HL-60/S4 (cell line): ENCODE data around the gene ATG16L1.

ENCODE experiments used
- in situ Hi-C: fragments of 300-500 bp; cut with MboI; formaldehyde crosslinking; loops from 2 replicates; pipeline ENCODE4 v1.14.3; 2022; ENCODE audit warnings: low sequenced_read_pairs

ATG16L1 gene

DNA sequence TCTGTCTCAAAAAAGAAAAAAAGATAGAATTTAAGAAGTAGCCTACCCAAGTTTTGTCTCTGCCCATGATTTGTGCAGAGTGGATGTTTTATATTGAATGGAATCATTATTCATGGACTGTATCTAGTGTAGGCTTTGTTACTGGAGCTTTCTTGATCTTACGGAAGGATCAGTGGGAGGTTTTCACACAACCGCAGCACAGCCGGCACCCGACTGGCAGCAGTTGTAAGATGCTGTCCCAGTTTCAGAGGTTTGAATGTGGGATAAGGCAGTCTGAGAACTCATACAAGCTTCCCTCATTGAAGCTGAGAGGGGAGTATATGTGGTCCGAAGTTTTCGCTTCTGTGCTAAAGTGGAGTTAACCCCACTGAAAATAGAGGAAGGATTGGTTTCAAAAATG is 36.4 kb downstream of the ATG16L1 start:
- in situ Hi-C loops, result no loop called here

GRCh38 chr2:233288663-233289062 is 37.2 kb downstream of the ATG16L1 start:
- in situ Hi-C loops, result no loop called here

DNA sequence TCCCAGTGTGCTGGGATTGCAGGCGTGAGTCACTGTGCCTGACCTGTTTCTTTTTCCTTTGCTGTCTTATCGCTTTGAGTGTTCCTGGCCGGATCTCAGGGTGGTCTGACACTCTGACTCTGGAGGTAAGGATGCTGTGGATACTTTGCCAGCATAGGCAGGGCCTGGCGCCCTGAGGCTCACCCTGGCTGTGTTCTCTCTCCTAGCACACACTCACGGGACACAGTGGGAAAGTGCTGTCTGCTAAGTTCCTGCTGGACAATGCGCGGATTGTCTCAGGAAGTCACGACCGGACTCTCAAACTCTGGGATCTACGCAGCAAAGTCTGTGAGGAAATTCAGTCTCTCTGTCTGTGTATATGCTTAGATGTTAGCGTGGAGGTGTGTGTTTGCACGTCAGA is 38.2 kb downstream of the ATG16L1 start:
- in situ Hi-C loops, result no loop called here

- in situ Hi-C loops, result no loop called here
These were observed 38.8 kb downstream of the ATG16L1 start for GRCh38 chr2:233290051-233290845.

- in situ Hi-C loops, result no loop called here
These were observed 44.4 kb downstream of the ATG16L1 start for GRCh38 chr2:233295891-233296290.

GRCh38 chr2:233297076-233297475 is 45.6 kb downstream of the ATG16L1 start:
- in situ Hi-C loops, result no loop called here

DNA sequence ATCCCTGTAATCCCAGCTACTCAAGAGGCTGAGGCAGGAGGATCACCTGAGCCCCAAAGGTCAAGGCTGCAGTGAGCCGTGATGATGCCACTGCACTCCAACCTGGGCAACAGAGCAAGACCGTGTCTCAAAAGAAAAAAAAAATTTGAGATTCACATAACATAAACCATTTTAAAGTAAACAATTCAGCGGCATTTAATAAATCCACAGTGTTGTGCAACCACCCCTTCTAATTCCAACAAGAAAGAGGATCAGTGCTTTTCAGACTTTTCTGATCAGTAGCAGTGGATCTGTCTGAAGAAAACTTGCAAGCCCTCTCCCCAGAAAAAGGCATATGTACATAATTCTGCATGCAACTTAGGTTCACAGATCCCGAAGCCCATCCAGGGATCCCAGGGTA is 48.9 kb downstream of the ATG16L1 start:
- in situ Hi-C loops, result no loop called here

- in situ Hi-C loops, result no loop called here
These were observed 49.8 kb downstream of the ATG16L1 start for GRCh38 chr2:233301248-233301647.

DNA sequence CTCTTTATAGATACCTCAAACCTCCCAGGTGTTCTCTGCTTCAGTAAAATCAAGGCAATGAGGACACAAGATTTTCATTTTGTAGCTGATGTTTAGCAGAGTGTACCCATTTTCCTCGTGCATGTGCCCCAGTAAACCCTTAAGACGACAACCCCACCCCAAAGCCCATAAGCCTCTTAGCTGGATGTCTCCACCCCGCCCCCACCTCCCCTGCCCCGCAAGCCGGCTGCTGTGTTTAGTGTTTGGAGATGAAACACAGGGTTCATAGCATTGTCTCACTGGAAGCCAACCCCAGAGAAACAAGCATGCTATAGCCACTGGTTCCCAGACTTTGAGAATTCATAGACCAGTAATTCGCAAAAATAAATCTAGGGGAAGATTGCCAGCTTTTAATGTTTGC is 50.3 kb downstream of the ATG16L1 start:
- in situ Hi-C loops, result no loop called here

GRCh38 chr2:233303252-233303651 is 51.8 kb downstream of the ATG16L1 start:
- in situ Hi-C loops, result no loop called here

GRCh38 chr2:233307565-233307964 is 56.1 kb downstream of the ATG16L1 start, which contains the start of gene SAG:
Gene SAG (plus strand): TSS chr2:233307816. CDS start chr2:233309190, 1,374 bp downstream.
- in situ Hi-C loops, result no loop called here

DNA sequence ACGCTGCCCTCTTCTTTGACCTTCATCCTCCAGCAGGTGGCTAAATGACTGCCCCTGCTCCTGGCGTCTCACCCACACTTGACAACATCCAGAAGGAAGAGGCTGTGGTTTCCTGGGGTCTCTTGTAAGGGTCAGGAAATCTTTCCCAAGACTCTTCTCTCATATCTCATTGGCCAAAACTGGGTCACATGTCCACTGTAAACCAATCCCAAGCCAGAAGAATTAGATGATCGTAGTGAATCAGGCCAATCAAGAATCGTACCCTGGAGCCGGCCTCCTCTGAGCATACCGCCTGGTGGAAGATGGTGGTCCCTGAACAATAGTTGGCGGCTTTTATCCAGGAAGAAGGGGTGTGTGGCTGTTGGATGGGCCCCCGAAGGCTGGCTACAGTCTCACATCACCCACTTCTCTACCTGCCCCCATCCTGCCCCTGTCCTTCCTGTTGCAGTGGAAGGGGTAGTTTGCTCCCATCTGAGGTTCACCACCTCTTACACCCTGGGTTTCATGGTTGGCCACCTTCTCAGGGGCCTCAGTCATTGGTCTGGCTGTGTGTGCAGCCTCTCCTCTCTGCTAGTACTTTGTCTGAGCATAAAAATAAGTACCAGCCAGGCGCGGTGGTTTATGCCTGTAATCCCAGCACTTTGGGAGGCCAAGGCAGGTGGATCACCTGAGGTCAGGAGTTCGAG is 59.9 kb downstream of the ATG16L1 start:
- in situ Hi-C loops, result no loop called here

DNA sequence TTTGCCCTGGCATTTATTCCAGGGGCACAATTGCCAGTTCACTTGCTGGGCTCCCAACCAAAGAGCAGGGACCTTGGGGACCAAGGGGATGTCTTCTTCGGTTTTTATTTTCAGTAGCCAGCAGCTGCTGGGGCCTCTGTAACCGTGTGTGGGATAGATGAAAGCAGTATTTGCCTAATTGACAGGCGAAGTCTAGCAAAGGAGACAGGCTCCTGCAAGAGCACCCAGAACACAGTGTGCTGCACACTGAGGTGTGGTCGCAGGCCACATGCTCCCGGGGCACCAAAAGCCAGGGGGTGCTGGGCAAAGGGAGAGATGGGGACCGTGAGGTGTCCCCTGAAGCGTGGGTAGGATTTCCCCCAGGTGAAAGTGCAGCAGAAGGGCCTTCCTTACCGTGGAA is 61.4 kb downstream of the ATG16L1 start:
- in situ Hi-C loops, result no loop called here

DNA sequence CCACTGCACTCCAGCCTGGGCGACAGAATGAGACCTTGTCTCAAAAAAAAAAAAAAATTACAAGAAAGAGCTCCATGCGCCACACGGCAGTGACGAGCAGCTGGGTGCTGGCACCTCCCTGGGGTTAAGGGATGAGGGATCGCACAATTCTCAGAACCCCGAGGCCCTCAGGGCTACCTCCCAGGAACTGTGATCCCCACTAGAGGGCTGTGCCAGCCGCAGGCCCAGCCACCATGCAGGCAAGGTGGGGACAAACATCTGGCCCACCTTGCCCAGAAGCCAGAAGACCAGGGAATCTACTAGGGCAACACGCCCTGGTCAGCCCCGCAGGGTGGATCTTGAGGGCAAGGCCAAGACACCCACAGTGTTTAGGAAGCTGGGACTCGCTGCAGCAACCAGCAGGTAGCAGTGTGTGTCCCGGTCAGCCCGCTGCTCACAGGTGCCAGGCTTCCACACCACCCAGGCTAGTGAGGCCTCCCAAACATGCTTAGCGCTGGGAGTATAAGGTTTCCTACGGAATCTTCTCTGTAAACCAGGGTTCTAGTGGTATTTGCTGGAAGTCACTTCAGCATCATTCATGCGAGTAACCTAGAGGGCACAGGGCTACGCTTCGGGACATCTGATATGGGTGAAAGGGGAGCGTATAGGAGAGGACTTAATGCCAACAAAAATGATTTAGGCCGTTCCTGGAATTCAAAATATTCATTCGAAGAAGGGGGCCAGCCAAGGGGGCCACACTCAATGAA is 62.9 kb downstream of the ATG16L1 start:
- in situ Hi-C loops, result no loop called here

DNA sequence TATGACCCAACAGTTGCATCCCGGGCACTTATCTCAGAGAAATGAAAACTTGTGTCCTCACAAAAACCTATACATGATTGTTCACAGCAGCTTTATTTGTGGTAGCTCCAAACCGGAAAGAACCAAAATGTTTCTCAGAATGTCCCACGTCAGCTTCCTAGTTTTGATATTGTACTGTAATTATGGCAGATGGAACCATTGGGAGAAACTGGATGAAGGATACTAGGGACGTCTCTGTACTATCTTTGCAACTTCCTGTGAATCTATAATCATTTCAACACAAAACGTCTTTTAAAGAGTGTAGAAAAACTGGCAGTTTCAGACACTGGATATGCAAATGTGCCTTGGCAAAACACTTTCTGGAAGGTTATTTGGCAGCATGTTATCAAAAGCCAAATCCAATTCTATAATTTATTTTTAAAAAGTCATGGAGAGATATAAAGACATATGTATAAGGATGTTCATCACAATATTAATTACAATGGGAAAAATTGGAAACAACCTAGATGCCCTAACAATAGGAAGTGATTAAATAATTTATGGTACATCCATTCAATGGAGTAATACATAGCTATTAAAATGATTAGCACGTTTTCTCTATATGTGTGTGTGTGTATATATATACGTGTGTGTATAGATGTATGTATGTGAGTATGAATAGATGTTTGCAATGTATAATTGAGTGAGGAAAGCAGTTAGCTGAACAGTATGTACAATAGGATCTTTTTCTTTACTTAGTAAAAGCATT is 65.9 kb downstream of the ATG16L1 start:
- in situ Hi-C loops, result no loop called here

DNA sequence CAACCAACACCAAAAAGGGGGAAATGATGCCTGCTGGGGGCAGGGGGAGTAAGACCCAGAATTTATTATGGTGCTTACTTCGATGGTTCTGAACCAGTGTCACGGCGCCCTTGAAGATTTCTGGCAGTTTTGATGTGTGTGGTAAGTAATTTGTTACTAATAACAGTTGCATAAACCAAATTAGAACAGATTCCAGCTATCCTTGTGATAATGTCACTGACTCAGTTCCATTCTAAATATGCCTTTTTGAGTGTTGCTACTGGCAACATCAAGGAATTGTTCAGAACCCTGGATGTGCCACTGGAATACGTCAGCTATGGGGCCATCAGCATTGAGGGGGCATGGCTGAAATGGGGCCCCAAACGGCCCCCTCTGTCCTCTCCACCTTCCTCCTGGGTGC is 67.8 kb downstream of the ATG16L1 start:
- in situ Hi-C loops, result no loop called here

DNA sequence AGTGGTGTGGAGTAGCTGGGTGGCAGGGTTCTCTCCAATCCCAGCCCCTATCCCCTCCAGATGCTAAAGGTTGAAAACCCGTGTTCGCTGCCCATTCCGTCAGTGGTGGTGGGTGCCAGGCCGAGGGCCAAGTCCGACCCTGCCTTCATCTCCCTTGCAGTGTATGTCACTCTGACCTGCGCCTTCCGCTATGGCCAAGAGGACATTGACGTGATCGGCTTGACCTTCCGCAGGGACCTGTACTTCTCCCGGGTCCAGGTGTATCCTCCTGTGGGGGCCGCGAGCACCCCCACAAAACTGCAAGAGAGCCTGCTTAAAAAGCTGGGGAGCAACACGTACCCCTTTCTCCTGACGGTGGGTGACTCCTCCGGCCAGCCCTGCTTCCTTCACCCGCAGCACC is 69.0 kb downstream of the ATG16L1 start:
- in situ Hi-C loops, result no loop called here

DNA sequence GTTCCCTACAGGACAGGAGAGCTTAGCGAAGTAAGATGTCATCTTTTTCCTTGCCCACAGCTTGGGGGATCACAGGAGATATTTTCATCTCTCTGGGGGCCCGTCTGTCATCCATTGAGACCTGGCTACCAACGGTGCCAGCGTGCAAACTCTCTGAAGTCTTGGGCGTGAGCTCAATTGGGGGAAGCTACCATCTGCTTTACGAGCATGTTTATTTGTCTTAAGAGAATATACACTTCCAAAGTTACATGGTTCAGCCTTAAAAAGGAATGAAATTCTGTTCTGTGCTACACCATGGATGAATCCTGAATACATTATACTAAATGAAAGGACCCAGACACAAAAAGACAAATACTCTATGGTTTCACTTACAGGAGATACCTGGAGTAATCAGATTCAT is 69.7 kb downstream of the ATG16L1 start:
- in situ Hi-C loops, result no loop called here

DNA sequence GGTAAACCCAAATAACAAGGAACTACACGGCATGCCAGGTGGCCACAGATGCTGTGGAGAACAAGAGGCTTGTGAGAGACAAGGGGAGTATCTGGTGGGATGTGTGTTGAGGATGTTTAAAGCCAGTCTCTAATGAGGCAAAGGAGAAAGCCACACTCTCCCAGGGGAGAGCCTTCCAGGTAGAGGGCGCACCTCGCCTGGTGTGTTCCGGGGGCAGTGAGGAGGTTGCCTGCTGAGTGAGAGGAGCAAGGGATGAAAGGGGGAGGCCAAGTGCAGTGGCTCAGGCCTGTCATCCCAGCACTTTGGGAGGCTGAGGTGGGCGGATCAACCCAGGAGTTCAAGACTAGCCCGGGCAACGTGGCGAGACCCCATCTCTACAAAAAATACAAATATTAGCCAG is 72.4 kb downstream of the ATG16L1 start:
- in situ Hi-C loops, result no loop called here

DNA sequence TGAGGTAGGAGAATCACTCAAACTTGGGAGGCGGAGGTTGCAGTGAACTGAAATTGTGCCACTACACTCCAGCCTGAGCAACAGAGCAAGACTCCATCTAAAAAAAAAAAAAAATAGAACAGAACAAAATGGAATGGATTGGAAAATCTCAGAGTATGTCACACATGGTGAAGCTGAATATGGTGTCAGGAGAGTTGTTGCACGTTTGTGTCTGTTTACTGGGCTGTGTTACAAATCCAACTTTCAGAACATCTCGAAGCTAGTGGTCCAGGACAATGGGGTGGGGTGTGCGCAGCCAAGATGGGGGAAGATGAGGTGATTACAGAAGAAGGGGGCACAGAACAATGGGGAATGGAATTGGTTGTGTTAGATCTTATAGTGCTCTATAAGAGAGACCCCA is 73.8 kb downstream of the ATG16L1 start:
- in situ Hi-C loops, result no loop called here

GRCh38 chr2:233325814-233326213 is 74.3 kb downstream of the ATG16L1 start:
- in situ Hi-C loops, result no loop called here
